ENCODE measurements around the gene PNLDC1. TPM values are rescaled to one million over a fixed set of nuclear protein-coding genes. Genes with fewer than 3 reads are reported as not detected.
"Not testable (repeated sequence)": the region's sequence is repeated elsewhere in the genome, so short reads cannot be mapped to it uniquely, and the experiment has no call there.

The PNLDC1 gene
- total and polyA plus RNA-seq, 2 experiments from 2014 or later = not detected

- TF ChIP-seq, protein P1, sequence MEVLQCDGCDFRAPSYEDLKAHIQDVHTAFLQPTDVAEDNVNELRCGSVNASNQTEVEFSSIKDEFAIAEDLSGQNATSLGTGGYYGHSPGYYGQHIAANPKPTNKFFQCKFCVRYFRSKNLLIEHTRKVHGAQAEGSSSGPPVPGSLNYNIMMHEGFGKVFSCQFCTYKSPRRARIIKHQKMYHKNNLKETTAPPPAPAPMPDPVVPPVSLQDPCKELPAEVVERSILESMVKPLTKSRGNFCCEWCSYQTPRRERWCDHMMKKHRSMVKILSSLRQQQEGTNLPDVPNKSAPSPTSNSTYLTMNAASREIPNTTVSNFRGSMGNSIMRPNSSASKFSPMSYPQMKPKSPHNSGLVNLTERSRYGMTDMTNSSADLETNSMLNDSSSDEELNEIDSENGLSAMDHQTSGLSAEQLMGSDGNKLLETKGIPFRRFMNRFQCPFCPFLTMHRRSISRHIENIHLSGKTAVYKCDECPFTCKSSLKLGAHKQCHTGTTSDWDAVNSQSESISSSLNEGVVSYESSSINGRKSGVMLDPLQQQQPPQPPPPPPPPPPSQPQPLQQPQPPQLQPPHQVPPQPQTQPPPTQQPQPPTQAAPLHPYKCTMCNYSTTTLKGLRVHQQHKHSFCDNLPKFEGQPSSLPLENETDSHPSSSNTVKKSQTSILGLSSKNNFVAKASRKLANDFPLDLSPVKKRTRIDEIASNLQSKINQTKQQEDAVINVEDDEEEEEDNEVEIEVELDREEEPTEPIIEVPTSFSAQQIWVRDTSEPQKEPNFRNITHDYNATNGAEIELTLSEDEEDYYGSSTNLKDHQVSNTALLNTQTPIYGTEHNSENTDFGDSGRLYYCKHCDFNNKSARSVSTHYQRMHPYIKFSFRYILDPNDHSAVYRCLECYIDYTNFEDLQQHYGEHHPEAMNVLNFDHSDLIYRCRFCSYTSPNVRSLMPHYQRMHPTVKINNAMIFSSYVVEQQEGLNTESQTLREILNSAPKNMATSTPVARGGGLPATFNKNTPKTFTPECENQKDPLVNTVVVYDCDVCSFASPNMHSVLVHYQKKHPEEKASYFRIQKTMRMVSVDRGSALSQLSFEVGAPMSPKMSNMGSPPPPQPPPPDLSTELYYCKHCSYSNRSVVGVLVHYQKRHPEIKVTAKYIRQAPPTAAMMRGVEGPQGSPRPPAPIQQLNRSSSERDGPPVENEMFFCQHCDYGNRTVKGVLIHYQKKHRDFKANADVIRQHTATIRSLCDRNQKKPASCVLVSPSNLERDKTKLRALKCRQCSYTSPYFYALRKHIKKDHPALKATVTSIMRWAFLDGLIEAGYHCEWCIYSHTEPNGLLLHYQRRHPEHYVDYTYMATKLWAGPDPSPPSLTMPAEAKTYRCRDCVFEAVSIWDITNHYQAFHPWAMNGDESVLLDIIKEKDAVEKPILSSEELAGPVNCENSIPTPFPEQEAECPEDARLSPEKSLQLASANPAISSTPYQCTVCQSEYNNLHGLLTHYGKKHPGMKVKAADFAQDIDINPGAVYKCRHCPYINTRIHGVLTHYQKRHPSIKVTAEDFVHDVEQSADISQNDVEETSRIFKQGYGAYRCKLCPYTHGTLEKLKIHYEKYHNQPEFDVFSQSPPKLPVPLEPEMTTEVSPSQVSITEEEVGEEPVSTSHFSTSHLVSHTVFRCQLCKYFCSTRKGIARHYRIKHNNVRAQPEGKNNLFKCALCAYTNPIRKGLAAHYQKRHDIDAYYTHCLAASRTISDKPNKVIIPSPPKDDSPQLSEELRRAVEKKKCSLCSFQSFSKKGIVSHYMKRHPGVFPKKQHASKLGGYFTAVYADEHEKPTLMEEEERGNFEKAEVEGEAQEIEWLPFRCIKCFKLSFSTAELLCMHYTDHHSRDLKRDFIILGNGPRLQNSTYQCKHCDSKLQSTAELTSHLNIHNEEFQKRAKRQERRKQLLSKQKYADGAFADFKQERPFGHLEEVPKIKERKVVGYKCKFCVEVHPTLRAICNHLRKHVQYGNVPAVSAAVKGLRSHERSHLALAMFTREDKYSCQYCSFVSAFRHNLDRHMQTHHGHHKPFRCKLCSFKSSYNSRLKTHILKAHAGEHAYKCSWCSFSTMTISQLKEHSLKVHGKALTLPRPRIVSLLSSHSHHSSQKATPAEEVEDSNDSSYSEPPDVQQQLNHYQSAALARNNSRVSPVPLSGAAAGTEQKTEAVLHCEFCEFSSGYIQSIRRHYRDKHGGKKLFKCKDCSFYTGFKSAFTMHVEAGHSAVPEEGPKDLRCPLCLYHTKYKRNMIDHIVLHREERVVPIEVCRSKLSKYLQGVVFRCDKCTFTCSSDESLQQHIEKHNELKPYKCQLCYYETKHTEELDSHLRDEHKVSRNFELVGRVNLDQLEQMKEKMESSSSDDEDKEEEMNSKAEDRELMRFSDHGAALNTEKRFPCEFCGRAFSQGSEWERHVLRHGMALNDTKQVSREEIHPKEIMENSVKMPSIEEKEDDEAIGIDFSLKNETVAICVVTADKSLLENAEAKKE (CRISPR knock-in tag; IDR thresholded peaks at IDR 0.05) = no peak
- TF ChIP-seq STAT1 (IDR thresholded peaks at IDR 0.05; ENCODE audit: unreplicated experiment) = no peak
These were observed 23.9 kb downstream of the PNLDC1 start (continued) for GRCh38 chr6:159823953-159824352.

DNA sequence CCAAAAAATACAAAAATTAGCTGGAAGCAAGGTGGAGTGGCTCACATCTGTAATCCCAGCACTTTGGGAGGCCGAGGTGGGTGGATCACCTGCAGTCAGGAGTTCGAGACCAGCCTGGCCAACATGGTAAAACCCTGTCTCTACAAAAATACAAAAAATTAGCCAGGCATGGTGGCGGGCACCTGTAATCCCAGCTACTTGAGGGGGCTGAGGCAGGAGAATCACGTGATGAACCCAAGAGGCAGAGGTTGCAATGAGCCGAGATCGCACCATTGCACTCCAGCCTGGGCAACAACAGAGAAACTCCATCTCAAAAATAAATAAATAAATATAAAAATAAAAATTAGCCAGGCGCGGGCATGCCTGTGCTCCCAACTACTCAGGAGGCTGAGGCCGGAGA, 24.6 kb downstream of the PNLDC1 start:
- peaks cover 21% of the 10 kb centered on the region for H3K4me1 Mint-ChIP-seq

DNA sequence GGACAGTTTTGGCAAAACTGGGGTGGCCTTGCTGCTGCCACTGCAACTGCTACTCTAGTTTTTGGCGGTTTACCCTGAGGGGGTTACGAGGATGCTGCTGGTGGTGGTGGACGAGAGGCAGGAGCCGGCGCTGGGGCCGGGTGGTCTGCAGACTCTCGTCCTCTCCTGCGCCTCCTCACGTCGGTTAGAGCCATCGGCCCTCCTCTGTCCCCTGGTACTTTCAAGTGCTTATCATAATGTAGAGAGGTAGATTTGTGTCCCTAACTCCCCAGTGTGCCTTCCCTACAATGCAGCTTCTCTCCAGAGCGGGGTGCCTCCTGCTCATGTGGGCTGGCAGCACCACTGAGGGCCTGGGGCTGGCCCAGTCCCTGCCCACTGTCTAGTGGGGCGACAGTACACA, 25.9 kb downstream of the PNLDC1 start:
- Histone ChIP-seq H3K4me1 (ENCODE audit: insufficient read depth) (peaks cover 15% of the 10 kb centered on the region), H3F3A (replicated peaks; ENCODE audit: low read depth) (no peaks in the 10 kb centered on the region), H3K27me3 (ENCODE audit: insufficient read depth) (no peaks in the 10 kb centered on the region), H2AFZ (no peak overlapping the region), H3K9me2 (ENCODE audit: insufficient read depth) (no peaks in the 10 kb centered on the region), H3K79me2 (replicated peaks; ENCODE audit: insufficient read depth) (no peaks in the 10 kb centered on the region), H3K36me3 (ENCODE audit: insufficient read depth) (no peaks in the 10 kb centered on the region), H4K20me1 (replicated peaks; ENCODE audit: insufficient read depth) (no peaks in the 10 kb centered on the region), H3K27ac (ENCODE audit: low read depth) (no peak overlapping the region), H3K4me3 (no peak overlapping the region), H3K4me2 (no peak overlapping the region)
- ATAC-seq (no peak), DNase-seq (ENCODE audit: low spot score) (no peak)
- H3K4me1 Mint-ChIP-seq = peaks cover 23% of the 10 kb centered on the region
- H3K4me3 Mint-ChIP-seq = no peak overlapping the region
- 0 out of 3 replicates have a peak, but pooled peaks cover under 1% of the 10 kb centered on the region for H3K36me3 Mint-ChIP-seq (ENCODE audit: low read depth)
- no peak overlapping the region for H3K27ac Mint-ChIP-seq
- peaks cover 8% of the 10 kb centered on the region for H3K27me3 Mint-ChIP-seq (ENCODE audit: insufficient read depth, low read depth, poor library complexity)
- no peaks in the 10 kb centered on the region for H3K9me3 Mint-ChIP-seq
- TF ChIP-seq STAT1 (IDR thresholded peaks at IDR 0.05; ENCODE audit: unreplicated experiment) (no peak), CTCF (conservative IDR thresholded peaks at IDR 0.05; ENCODE audit: low read depth in 2 of 2) (no peak)

More for the DNA sequence above, 24.6 kb downstream of the PNLDC1 start:
- not testable (repeated sequence) for H3K9me3 Mint-ChIP-seq; DNase-seq (ENCODE audit: low spot score); H2AFZ ChIP-seq; H4K20me1 ChIP-seq (replicated peaks; ENCODE audit: insufficient read depth); H3K4me2 ChIP-seq; H3K27me3 ChIP-seq (ENCODE audit: insufficient read depth); H3K27ac Mint-ChIP-seq; H3K36me3 ChIP-seq (ENCODE audit: insufficient read depth); H3F3A ChIP-seq (replicated peaks; ENCODE audit: low read depth); H3K4me1 ChIP-seq (ENCODE audit: insufficient read depth); ATAC-seq; H3K79me2 ChIP-seq (replicated peaks; ENCODE audit: insufficient read depth); H3K9me2 ChIP-seq (ENCODE audit: insufficient read depth); H3K36me3 Mint-ChIP-seq (ENCODE audit: low read depth); H3K27ac ChIP-seq (ENCODE audit: low read depth); H3K4me3 ChIP-seq; H3K4me3 Mint-ChIP-seq
- peaks cover 12% of the 10 kb centered on the region for H3K27me3 Mint-ChIP-seq (ENCODE audit: insufficient read depth, low read depth, poor library complexity)

Measured in GM23338 (cell line).